ENCODE data around the gene BFSP2.

DNA sequence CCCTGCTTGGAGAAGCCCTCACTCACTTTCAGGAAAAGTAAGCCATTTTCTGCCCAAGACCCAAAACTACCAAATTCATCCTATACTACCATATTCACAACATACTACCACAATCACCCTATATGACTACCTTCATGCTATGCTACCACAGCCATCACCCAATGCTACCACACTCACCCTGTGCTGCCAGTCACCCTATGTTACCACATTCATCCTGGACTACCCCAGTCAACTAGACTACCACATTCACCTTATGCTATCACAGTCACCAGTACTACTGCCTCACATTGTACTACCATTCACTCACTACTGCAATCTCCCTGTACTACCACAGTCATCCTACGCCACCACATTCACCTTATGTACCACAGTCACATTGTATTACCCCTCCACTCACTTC is 115.3 kb downstream of the BFSP2 start:
- no peak for TF ChIP-seq EZH2 (IDR thresholded peaks at IDR 0.05; ENCODE audit: insufficient read depth, poor library complexity, severe bottlenecking)
- no peak for TF ChIP-seq EZH2phosphoT487 (IDR thresholded peaks at IDR 0.05; ENCODE audit: insufficient read depth, low read depth)

Data from GM23248 (cell line).